Measurements from ENCODE around the gene F2RL2. TPM values are rescaled to one million over a fixed set of nuclear protein-coding genes. Genes with fewer than 3 reads are reported as not detected.

F2RL2 gene
- total RNA-seq (not detected in 2 replicates), polyA plus RNA-seq (not detected in 2 replicates), polyA minus RNA-seq (not detected in 2 replicates)
- total RNA-seq (2013): 0.07 TPM

DNA sequence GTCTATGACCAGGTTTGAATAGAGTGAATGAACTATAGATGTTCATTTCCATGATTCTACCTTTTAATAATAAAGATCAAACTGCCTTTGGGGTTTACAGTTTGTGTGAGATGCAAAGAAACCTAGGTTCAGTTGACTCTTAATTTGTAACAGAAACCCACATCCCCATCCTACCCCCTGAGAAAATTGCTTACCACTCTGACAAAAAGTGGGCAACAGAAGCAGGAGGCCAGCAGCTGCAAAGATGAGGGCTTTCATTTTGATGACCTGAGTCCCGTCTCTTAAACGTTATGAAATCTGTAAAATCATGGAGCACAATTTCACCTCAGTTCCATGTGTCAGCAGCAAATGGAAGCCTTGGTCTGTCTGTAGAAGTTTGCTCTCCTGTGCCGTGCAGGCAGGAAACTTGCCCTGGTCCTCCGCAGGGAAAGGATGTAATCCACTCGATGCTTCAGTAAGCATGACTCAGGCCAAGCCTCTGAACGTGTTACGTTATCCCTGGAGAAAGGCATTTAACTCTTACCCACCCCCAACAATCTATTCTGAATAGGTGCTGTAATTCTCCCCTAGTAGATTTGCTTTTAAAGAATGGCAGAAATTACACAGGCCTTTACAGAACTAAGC is at the start of gene F2RL2:
Gene F2RL2 (minus strand): TSS at position 431 of the 624 bp plus-strand sequence. CDS start 173 bp downstream, at position 258.
- no peaks in the 10 kb centered on the region for H3K36me3 ChIP-seq (replicated peaks in 1 of 2; ENCODE audit: control extremely low read depth in 1 of 2, control insufficient read depth in 1 of 2, extremely low read depth in 1 of 2, insufficient read depth in 2 of 2, low read length in 1 of 2)
- Mint-ChIP-seq H3K4me1 (no peaks in the 10 kb centered on the region), H3K9me3 (ENCODE audit: insufficient read depth) (no peaks in the 10 kb centered on the region), H3K27ac (no peak within 1 kb of the TSS), H3K4me3 (no peak within 1 kb of the TSS), H3K27me3 (no peaks in the 10 kb centered on the region)
- intact Hi-C loops (cut with micrococcal nuclease): no loop called here
- no peaks in the 10 kb centered on the region for H3K27me3 ChIP-seq (replicated peaks in 1 of 4; ENCODE audit: control extremely low read depth in 1 of 4, control insufficient read depth in 3 of 4, insufficient read depth in 4 of 4, low read length in 3 of 4)
- TF ChIP-seq, protein P1, sequence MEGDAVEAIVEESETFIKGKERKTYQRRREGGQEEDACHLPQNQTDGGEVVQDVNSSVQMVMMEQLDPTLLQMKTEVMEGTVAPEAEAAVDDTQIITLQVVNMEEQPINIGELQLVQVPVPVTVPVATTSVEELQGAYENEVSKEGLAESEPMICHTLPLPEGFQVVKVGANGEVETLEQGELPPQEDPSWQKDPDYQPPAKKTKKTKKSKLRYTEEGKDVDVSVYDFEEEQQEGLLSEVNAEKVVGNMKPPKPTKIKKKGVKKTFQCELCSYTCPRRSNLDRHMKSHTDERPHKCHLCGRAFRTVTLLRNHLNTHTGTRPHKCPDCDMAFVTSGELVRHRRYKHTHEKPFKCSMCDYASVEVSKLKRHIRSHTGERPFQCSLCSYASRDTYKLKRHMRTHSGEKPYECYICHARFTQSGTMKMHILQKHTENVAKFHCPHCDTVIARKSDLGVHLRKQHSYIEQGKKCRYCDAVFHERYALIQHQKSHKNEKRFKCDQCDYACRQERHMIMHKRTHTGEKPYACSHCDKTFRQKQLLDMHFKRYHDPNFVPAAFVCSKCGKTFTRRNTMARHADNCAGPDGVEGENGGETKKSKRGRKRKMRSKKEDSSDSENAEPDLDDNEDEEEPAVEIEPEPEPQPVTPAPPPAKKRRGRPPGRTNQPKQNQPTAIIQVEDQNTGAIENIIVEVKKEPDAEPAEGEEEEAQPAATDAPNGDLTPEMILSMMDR (IDR thresholded peaks at IDR 0.05): no peak
- TF ChIP-seq EZH2 (IDR thresholded peaks at IDR 0.05; ENCODE audit: borderline replicate concordance, insufficient read depth, low read depth, low read length, poor library complexity, severe bottlenecking): no peak
- POLR2A ChIA-PET: no interaction called here
- no peak within 1 kb of the TSS for H3K9ac ChIP-seq (ENCODE audit: low read length)
- H3K27ac ChIP-seq (ENCODE audit: low read length in 2 of 2): no peak within 1 kb of the TSS
- CTCF ChIA-PET: no interaction called here
- DNase-seq: no peak
- no peaks in the 10 kb centered on the region for H3K79me2 ChIP-seq (ENCODE audit: control insufficient read depth, insufficient read depth, low read length)
- H3K4me1 ChIP-seq (ENCODE audit: control insufficient read depth in 2 of 2, insufficient read depth in 2 of 2, low read length in 2 of 2): no peaks in the 10 kb centered on the region
- no peak within 1 kb of the TSS for H3K4me2 ChIP-seq (replicated peaks; ENCODE audit: low read depth, low read length, poor library complexity, severe bottlenecking)
- no peak for ATAC-seq (ENCODE audit: low read depth)
- no peaks in the 10 kb centered on the region for H3K9me3 ChIP-seq (ENCODE audit: control extremely low read depth in 1 of 3, control insufficient read depth in 2 of 3, insufficient read depth in 1 of 3, low read length in 2 of 3)
- no peaks in the 10 kb centered on the region for H4K20me1 ChIP-seq (ENCODE audit: control insufficient read depth, insufficient read depth, low read length, poor library complexity, severe bottlenecking)
- H3K4me3 ChIP-seq (ENCODE audit: control extremely low read depth in 1 of 5, extremely low read depth in 1 of 5, insufficient read depth in 1 of 5, low read depth in 2 of 5, low read length in 4 of 5): no peak within 1 kb of the TSS
- 46% methylated on average over 4 of the region's 7 CpGs for WGBS (ENCODE audit: insufficient coverage)
- H2AFZ ChIP-seq (ENCODE audit: insufficient read depth, low read depth, low read length, poor library complexity, severe bottlenecking): no peak within 1 kb of the TSS

DNA sequence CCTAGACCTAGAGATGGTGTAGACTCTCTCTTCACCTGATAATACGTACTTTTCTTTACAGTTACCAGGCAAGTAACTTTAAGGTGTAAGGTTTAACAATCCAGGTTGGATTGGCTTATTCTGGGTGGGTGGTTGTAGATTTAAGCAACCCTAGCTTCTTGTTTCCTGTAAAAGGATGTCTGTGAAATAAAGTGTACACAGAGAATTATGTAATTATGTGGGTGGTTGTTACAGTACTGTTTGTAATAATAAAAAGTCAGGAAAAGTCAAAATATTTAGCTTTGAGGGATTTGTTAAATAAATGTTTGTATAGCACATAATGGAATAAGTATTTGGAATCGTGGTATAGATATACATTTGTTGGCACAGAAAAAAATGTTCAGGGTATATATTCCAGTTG is 49.0 kb upstream of the F2RL2 start:
- intact Hi-C loops (cut with micrococcal nuclease): no loop called here
- CTCF ChIA-PET: no interaction called here
- ATAC-seq (ENCODE audit: low read depth): no peak
- Mint-ChIP-seq H3K27ac (no peak overlapping the region), H3K4me1 (no peaks in the 10 kb centered on the region), H3K9me3 (ENCODE audit: insufficient read depth) (no peaks in the 10 kb centered on the region), H3K4me3 (no peak overlapping the region), H3K27me3 (no peaks in the 10 kb centered on the region)
- POLR2A ChIA-PET: no interaction called here
- Histone ChIP-seq H3K9me3 (ENCODE audit: control extremely low read depth in 1 of 3, control insufficient read depth in 2 of 3, insufficient read depth in 1 of 3, low read length in 2 of 3) (no peaks in the 10 kb centered on the region), H3K4me1 (ENCODE audit: control insufficient read depth in 2 of 2, insufficient read depth in 2 of 2, low read length in 2 of 2) (no peaks in the 10 kb centered on the region), H3K27ac (ENCODE audit: low read length in 2 of 2) (no peak overlapping the region), H3K36me3 (replicated peaks in 1 of 2; ENCODE audit: control extremely low read depth in 1 of 2, control insufficient read depth in 1 of 2, extremely low read depth in 1 of 2, insufficient read depth in 2 of 2, low read length in 1 of 2) (peaks cover 3 to 5% of the 10 kb centered on the region in 2 experiments), H3K4me3 (ENCODE audit: control extremely low read depth in 1 of 5, extremely low read depth in 1 of 5, insufficient read depth in 1 of 5, low read depth in 2 of 5, low read length in 4 of 5) (no peak overlapping the region), H2AFZ (ENCODE audit: insufficient read depth, low read depth, low read length, poor library complexity, severe bottlenecking) (no peak overlapping the region), H4K20me1 (ENCODE audit: control insufficient read depth, insufficient read depth, low read length, poor library complexity, severe bottlenecking) (no peaks in the 10 kb centered on the region), H3K79me2 (ENCODE audit: control insufficient read depth, insufficient read depth, low read length) (no peaks in the 10 kb centered on the region), H3K27me3 (replicated peaks in 1 of 4; ENCODE audit: control extremely low read depth in 1 of 4, control insufficient read depth in 3 of 4, insufficient read depth in 4 of 4, low read length in 3 of 4) (no peaks in the 10 kb centered on the region), H3K4me2 (replicated peaks; ENCODE audit: low read depth, low read length, poor library complexity, severe bottlenecking) (no peak overlapping the region), H3K9ac (ENCODE audit: low read length) (no peak overlapping the region)
- TF ChIP-seq, protein P1 (IDR thresholded peaks at IDR 0.05): no peak
- TF ChIP-seq EZH2 (IDR thresholded peaks at IDR 0.05; ENCODE audit: borderline replicate concordance, insufficient read depth, low read depth, low read length, poor library complexity, severe bottlenecking): no peak
- 100% methylated on average over 1 of the region's 2 CpGs for WGBS (ENCODE audit: insufficient coverage)
- no peak for DNase-seq

Measured in B cell (primary cell).